ENCODE results near the gene BRD9.
"Not testable (repeated sequence)": the region's sequence is repeated elsewhere in the genome, so short reads cannot be mapped to it uniquely, and the experiment has no call there.

BRD9 gene

GRCh38 chr5:923281-923873 is 30.8 kb upstream of the BRD9 start:
- DNase-seq (ENCODE audit: low read depth, low spot score) = peak; percentile 46

DNA sequence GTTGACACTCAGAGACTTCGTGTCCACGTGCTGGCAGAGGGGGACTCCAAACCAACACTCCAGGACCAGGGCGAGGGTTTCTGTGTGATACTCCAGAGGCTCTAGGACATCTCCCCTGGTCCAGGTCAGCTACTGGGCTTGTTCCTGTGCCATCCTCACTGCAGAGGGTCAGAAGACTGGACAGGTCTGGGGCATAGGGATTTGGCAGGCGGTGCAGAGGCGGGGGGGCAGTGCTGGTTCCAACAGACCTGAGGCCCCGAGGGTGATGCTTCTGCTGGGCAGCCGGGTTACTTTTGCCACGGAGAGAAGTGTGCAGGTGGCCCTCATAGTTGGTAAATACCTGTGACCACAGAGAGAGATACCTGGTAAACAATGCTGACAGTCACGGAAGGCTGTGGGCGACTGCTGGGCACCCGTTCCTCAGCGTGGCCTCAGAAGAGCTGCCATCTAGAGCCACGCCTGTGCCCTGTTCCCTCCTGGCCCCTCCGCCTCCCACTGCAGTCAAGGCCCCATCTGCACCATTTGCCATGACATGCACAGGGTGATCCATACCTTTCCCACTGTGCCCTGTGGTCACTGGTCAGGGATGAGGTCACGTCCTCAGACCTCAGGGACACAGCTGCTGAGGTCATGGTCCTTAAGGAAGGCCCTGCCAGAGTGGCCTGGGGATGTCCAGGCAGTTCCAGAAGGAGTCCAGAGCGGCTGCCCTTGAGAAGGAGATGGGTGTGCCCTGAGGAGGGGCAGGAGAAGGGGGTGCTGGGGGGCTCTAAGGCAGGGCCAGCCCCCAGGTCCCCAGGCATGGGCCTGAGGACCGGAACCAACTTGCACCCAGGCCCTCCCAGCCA is 30.1 kb upstream of the BRD9 start:
- DNase-seq (ENCODE audit: low read depth, low spot score) = no peak

GRCh38 chr5:921456-922435 is 29.1 kb upstream of the BRD9 start:
- no peak for DNase-seq (ENCODE audit: low read depth, low spot score)

DNA sequence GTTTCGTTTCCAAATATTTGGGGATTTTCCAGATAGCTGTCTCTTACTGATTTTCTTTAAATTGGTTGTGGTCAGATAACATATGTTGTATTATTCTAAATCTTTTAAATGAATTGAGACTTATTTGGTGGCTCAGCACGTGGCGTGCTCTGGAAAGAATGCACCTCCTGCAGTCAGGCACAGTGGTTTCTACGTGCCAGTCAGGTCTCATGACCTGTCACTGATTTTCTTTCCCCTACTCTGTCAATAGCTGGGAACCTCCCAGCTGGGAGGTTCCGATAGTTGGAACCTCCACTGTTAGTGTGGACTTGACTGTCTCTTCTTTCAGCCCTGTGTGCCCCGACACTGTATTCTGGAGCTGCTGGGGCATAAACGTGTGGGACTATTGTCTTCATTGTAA is 27.7 kb upstream of the BRD9 start:
- DNase-seq (ENCODE audit: low read depth, low spot score) = no peak

DNA sequence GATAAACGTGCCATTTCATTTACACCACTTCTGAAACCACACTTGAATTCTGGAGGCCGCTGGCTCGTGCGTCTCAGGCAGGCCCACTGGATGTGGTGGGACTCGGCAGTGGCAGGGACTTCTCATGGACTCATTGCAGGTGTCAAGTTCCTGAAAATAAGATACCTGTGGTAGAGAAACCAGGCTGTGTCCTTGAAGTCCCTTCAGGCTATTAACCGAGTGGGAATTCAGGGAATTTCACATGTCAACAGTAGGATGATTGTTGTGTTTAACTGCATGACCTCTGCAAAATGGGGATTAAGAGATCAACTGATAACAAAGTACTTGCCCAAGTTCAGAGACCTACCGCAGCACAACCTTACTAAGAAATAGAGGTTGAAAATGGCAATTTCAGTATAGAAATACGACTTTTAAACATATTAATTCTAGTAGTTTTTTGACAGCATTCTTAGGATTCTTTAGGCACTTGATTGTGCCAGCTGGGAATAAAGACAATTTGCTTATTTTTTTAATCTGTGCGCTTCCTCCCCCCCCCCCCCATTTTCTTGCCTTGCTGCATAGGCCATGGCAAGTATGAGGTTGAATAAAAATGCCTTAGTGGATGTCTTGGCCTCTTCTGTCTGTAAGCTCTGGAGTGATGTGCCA is 26.9 kb upstream of the BRD9 start:
- DNase-seq (ENCODE audit: low read depth, low spot score) = no peak

DNA sequence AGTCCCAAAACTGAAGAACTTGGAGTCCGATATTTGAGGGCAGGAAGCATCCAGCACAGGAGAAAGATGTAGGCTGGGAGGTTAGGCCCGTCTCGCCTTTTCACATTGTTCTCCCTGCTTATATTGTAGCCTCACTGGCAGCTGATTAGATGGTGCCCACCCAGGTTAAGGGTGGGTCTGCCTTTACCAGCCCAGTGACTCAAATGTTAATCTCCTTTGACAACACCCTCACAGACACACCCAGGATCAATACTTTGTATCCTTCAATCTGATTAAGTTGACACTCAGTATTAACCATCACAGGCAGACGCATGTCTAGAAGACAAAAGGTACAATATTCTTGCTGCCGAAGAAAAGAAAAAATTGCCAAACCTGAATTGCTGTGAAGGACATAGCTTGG is 26.1 kb upstream of the BRD9 start:
- DNase-seq (ENCODE audit: low read depth, low spot score) = not testable (repeated sequence)

- no peak for DNase-seq (ENCODE audit: low read depth, low spot score)
Measured at GRCh38 chr5:916441-917293, 24.1 kb upstream of the BRD9 start.

- no peak for DNase-seq (ENCODE audit: low read depth, low spot score)
Measured at GRCh38 chr5:915946-916345, 23.3 kb upstream of the BRD9 start.

DNA sequence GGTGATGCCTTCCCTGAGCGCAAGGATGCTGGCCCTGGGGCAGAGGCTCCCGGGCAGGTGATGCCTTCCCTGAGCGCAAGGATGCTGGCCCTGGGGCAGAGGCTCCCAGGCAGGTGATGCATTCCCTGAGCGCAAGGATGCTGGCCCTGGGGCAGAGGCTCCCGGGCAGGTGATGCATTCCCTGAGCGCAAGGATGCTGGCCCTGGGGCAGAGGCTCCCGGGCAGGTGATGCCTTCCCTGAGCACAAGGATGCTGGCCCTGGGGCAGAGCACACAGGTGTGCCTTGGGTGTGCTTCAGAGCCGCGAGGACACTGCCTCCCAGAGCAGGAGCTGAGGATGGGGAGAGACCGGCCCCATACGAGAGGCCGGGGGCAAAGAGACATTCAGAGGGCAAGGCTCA is 22.7 kb upstream of the BRD9 start:
- not testable (repeated sequence) for DNase-seq (ENCODE audit: low read depth, low spot score)

DNA sequence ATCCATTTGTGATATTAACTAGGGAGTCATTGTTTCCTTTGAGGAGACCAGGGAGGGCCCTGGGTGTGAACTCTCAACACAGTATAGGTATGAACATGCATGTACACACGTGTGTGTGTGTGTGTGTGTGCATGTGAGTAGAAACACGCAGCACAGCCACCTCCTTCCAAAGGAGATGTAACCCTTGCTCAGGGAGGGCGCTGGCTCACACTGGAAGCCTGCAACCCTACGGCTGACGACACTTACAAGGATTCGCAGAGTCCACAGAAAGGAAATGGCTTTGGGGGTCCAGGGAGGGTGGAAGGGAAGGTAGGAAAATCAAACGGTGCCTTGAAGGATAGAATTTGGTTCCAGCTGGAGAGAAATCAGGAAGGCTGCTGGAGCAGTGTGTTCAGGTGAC is 22.0 kb upstream of the BRD9 start:
- no peak for DNase-seq (ENCODE audit: low read depth, low spot score)

- DNase-seq (ENCODE audit: low read depth, low spot score) = no peak
Measured at GRCh38 chr5:914174-914573, 21.6 kb upstream of the BRD9 start.

GRCh38 chr5:912280-913091 is 19.9 kb upstream of the BRD9 start:
- DNase-seq (ENCODE audit: low read depth, low spot score) = peak; percentile 56

GRCh38 chr5:911601-912000 is 19.0 kb upstream of the BRD9 start:
- DNase-seq (ENCODE audit: low read depth, low spot score) = no peak

GRCh38 chr5:910769-911160 is 18.2 kb upstream of the BRD9 start:
- no peak for DNase-seq (ENCODE audit: low read depth, low spot score)

GRCh38 chr5:909994-910768 is 17.6 kb upstream of the BRD9 start:
- DNase-seq (ENCODE audit: low read depth, low spot score) = no peak

- no peak for DNase-seq (ENCODE audit: low read depth, low spot score)
Measured at GRCh38 chr5:909086-909485, 16.5 kb upstream of the BRD9 start.

DNA sequence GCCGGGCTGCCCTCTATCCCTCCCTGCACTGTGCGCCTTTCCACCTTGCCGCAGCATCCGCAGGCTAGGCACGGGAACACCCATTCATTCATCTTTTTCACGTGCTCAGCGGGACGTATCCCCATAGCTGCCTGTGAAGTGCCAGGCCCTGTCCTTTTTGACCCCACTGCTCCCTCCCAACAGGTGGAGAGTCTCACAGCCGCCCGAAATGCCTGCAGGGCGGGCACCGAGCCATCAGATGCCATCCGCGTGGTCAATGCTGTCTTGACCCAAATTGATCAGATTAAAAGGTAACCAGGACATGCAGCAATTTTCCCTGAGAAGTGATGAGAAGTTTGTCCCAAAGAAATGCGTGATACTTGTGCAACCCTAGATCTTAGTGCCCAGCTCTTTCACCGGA is 15.6 kb upstream of the BRD9 start:
- no peak for DNase-seq (ENCODE audit: low read depth, low spot score)

- DNase-seq (ENCODE audit: low read depth, low spot score) = no peak
Measured at GRCh38 chr5:907366-907910, 14.8 kb upstream of the BRD9 start.

GRCh38 chr5:905139-905642 is 12.6 kb upstream of the BRD9 start:
- DNase-seq (ENCODE audit: low read depth, low spot score) = no peak

Data from activated CD4-positive, CD25-positive, alpha-beta regulatory T cell treated with anti-CD3 and anti-CD28 coated beads, Interleukin-2, amount 50 U/mL, for 16 hours (primary cell).